GM12878 (cell line): ENCODE measurements around the gene FBXL14. TPM values are rescaled to one million over a fixed set of nuclear protein-coding genes. Genes with fewer than 3 reads are reported as not detected.

Experiments
- BCL11A ChIP-seq: IDR thresholded peaks from 2 replicates; pipeline ENCODE4 v1.6.1; 2011; ENCODE audit warnings: low read depth, low read length
- BHLHE40 ChIP-seq, 2 experiments: fragments of 450-650 bp in 1 of 2; IDR thresholded peaks; 2 replicates each; pipeline ENCODE4 v1.6.1; 2011 to 2017; ENCODE audit warnings: low read depth in 2 of 2, borderline replicate concordance in 1 of 2, improper control_type of control experiment in 1 of 2, low read length in 1 of 2, mild to moderate bottlenecking in 1 of 2
- CBX5 ChIP-seq: sonication (generic); IDR thresholded peaks from 2 replicates; pipeline ENCODE4 v1.6.1; 2016; ENCODE audit warnings: low read depth, moderate library complexity, mild to moderate bottlenecking, inconsistent platforms
- CHD4 ChIP-seq: fragments of 200-600 bp; sonication (generic); IDR thresholded peaks from 2 replicates; pipeline ENCODE4 v1.6.1; 2016; ENCODE audit warnings: mild to moderate bottlenecking
- CTCF ChIP-seq, 3 experiments: IDR thresholded peaks in 2 of 3; conservative IDR thresholded peaks in 1 of 3; 2 replicates each; pipeline ENCODE4 v1.5.1; 2011; ENCODE audit warnings: low read depth in 3 of 3, low read length in 3 of 3, mild to moderate bottlenecking in 3 of 3, control low read depth in 2 of 3, moderate library complexity in 2 of 3, inconsistent platforms in 1 of 3, mixed read lengths in 1 of 3; ENCODE audit not compliant: control insufficient read depth in 2 of 3, insufficient read depth in 1 of 3; ENCODE audit errors: extremely low read depth in 1 of 3
- EED ChIP-seq: sonication (generic); IDR thresholded peaks from 2 replicates; pipeline ENCODE4 v1.6.1; 2016; ENCODE audit warnings: antibody characterized with exemption, low read depth
- ELK1 ChIP-seq: IDR thresholded peaks from 2 replicates; pipeline ENCODE4 v1.6.1; 2012; ENCODE audit warnings: low read depth, low read length, improper control_type of control experiment
- EP300 ChIP-seq, 2 experiments: fragments of 150-350 bp in 1 of 2; IDR thresholded peaks; 2 replicates each; pipeline ENCODE4 v1.6.1; 2011 to 2012; ENCODE audit warnings: low read depth in 2 of 2, low read length in 2 of 2, borderline replicate concordance in 1 of 2, improper control_type of control experiment in 1 of 2, inconsistent platforms in 1 of 2; ENCODE audit not compliant: control insufficient read depth in 1 of 2
- HDGF ChIP-seq: fragments of 450-650 bp; IDR thresholded peaks from 2 replicates; pipeline ENCODE4 v1.6.1; 2016; ENCODE audit warnings: antibody characterized with exemption
- IKZF2 ChIP-seq, 2 experiments: fragments of 450-650 bp; IDR thresholded peaks; 2 replicates each; pipeline ENCODE4 v1.6.1; 2017; ENCODE audit warnings: mild to moderate bottlenecking in 2 of 2, moderate library complexity in 2 of 2
- MEF2A ChIP-seq: IDR thresholded peaks from 2 replicates; pipeline ENCODE4 v1.6.1; 2011; ENCODE audit warnings: low read depth, mild to moderate bottlenecking, low read length, moderate library complexity; ENCODE audit not compliant: insufficient read depth
- MEF2B ChIP-seq: fragments of 450-650 bp; IDR thresholded peaks from 2 replicates; pipeline ENCODE4 v1.6.1; 2018; ENCODE audit warnings: mild to moderate bottlenecking, moderate library complexity; ENCODE audit not compliant: partially characterized antibody, poor library complexity, severe bottlenecking
- PAX8 ChIP-seq: fragments of 450-650 bp; IDR thresholded peaks from 2 replicates; pipeline ENCODE4 v1.6.1; 2017; ENCODE audit warnings: mild to moderate bottlenecking, moderate library complexity
- POLR2AphosphoS5 ChIP-seq: IDR thresholded peaks from 2 replicates; pipeline ENCODE4 v1.6.1; 2011; ENCODE audit warnings: mild to moderate bottlenecking, low read length, inconsistent platforms
- SMC3 ChIP-seq: IDR thresholded peaks from 2 replicates; pipeline ENCODE4 v1.6.1; 2011; ENCODE audit warnings: low read length, improper control_type of control experiment, borderline replicate concordance
- SPI1 ChIP-seq: IDR thresholded peaks from 2 replicates; pipeline ENCODE4 v1.6.1; 2011; ENCODE audit warnings: low read depth, mild to moderate bottlenecking, low read length, moderate library complexity, borderline replicate concordance; ENCODE audit not compliant: insufficient read depth
- SUZ12 ChIP-seq: fragments of 200-600 bp; sonication (generic); IDR thresholded peaks from one replicate; pipeline ENCODE4 v1.6.1; 2018; ENCODE audit warnings: antibody characterized with exemption, mild to moderate bottlenecking; ENCODE audit not compliant: unreplicated experiment
- ZNF207 ChIP-seq: fragments of 450-650 bp; IDR thresholded peaks from 2 replicates; pipeline ENCODE4 v1.6.1; 2014; ENCODE audit warnings: antibody characterized with exemption, mild to moderate bottlenecking, borderline replicate concordance
- polyA plus RNA-seq, 11 experiments: library from polyadenylated mRNA; depleted of rRNA in 4 of 11; unstranded in 6 of 11; stranded (reverse) in 5 of 11; fragments of >200 nt; fragmentation: Nextera tagmentation in 4 of 11; fragmentation: Illumina TruSeq in 1 of 11; extraction: Ambion mirVana in 4 of 11; extraction: Trizol in 1 of 11; gene quantifications; 1 replicate in 1 of 11; 2 replicates in 10 of 11; pipeline versions ENCODE4 v1.2.1 to v1.2.3, GENCODE V29; 2011 to 2016; ENCODE audit warnings: inconsistent platforms in 2 of 11, missing spikeins in 2 of 11, low read depth in 1 of 11
- total RNA-seq, 4 experiments: library from RNA; depleted of rRNA in 3 of 4; stranded (reverse); fragments of >200 nt in 3 of 4; fragmentation: Illumina TruSeq in 1 of 4; extraction: Trizol in 1 of 4; gene quantifications; 2 replicates each; pipeline versions ENCODE4 v1.2.1 to v1.2.3, GENCODE V29; 2013 to 2021
- TF ChIP-seq, protein P1 (sequence below): fragments of 450-650 bp; IDR thresholded peaks from 2 replicates; pipeline ENCODE4 v1.6.1; 2017; ENCODE audit warnings: mild to moderate bottlenecking, moderate library complexity

FBXL14 gene
- total and polyA plus RNA-seq, 10 of the 15 experiments (the other 5 are each of a cell fraction or from before 2014, with no cell fraction given): 0.44 to 19.0 (median 2.9) TPM

- TF ChIP-seq BHLHE40 (IDR thresholded peaks at IDR 0.05; ENCODE audit: borderline replicate concordance in 1 of 2, low read depth in 2 of 2, low read length in 1 of 2) (peak; percentile 88 to 95), HDGF (peak; percentile 91; the same call in 1 of the 2 replicates), MEF2B (peak; percentile 92), EED (peak; percentile 98), SMC3 (no peak), CHD4 (0 out of 2 replicates have a peak, but pooled peaks have one; percentile 88), MEF2A (peak; percentile 99), BCL11A (peak; percentile 95), CTCF (IDR thresholded peaks at IDR 0.05 in 2 of 3, conservative IDR thresholded peaks at IDR 0.05 in 1 of 3; ENCODE audit: control insufficient read depth in 2 of 3, extremely low read depth in 1 of 3, insufficient read depth in 1 of 3, low read depth in 3 of 3, low read length in 3 of 3) (peak in 1 of 3 experiments; percentile 6; a peak in 1 of 6 replicates), IKZF2 (IDR thresholded peaks at IDR 0.05) (peak; percentile 95 to 96), SUZ12 (no peak), CBX5 (peak; percentile 72; the same call in 1 of the 2 replicates), ELK1 (no peak), POLR2AphosphoS5 (peak; percentile 76), PAX8 (no peak), EP300 (IDR thresholded peaks at IDR 0.05; ENCODE audit: borderline replicate concordance in 1 of 2, control insufficient read depth in 1 of 2, low read depth in 2 of 2, low read length in 2 of 2) (peak; percentile 94 to 96), ZNF207 (peak; percentile 62; the same call in 1 of the 2 replicates), SPI1 (peak; percentile 33; the same call in 1 of the 2 replicates)
- TF ChIP-seq, protein P1, sequence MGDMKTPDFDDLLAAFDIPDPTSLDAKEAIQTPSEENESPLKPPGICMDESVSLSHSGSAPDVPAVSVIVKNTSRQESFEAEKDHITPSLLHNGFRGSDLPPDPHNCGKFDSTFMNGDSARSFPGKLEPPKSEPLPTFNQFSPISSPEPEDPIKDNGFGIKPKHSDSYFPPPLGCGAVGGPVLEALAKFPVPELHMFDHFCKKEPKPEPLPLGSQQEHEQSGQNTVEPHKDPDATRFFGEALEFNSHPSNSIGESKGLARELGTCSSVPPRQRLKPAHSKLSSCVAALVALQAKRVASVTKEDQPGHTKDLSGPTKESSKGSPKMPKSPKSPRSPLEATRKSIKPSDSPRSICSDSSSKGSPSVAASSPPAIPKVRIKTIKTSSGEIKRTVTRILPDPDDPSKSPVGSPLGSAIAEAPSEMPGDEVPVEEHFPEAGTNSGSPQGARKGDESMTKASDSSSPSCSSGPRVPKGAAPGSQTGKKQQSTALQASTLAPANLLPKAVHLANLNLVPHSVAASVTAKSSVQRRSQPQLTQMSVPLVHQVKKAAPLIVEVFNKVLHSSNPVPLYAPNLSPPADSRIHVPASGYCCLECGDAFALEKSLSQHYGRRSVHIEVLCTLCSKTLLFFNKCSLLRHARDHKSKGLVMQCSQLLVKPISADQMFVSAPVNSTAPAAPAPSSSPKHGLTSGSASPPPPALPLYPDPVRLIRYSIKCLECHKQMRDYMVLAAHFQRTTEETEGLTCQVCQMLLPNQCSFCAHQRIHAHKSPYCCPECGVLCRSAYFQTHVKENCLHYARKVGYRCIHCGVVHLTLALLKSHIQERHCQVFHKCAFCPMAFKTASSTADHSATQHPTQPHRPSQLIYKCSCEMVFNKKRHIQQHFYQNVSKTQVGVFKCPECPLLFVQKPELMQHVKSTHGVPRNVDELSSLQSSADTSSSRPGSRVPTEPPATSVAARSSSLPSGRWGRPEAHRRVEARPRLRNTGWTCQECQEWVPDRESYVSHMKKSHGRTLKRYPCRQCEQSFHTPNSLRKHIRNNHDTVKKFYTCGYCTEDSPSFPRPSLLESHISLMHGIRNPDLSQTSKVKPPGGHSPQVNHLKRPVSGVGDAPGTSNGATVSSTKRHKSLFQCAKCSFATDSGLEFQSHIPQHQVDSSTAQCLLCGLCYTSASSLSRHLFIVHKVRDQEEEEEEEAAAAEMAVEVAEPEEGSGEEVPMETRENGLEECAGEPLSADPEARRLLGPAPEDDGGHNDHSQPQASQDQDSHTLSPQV: no peak
Observed at GRCh38 chr12:1553987-1554982, 40.1 kb downstream of the FBXL14 start (continued).
